TTC549 (cell line): ENCODE results near the gene MLXIP.
"Not testable (repeated sequence)": the region's sequence is repeated elsewhere in the genome, so short reads cannot be mapped to it uniquely, and the experiment has no call there.

Experiments
- FAIRE-seq: peaks from 2 replicates; lab custom pipeline; 2012; peaks lifted over from hg19 to GRCh38; lab: Jason Lieb, UNC

MLXIP gene

DNA sequence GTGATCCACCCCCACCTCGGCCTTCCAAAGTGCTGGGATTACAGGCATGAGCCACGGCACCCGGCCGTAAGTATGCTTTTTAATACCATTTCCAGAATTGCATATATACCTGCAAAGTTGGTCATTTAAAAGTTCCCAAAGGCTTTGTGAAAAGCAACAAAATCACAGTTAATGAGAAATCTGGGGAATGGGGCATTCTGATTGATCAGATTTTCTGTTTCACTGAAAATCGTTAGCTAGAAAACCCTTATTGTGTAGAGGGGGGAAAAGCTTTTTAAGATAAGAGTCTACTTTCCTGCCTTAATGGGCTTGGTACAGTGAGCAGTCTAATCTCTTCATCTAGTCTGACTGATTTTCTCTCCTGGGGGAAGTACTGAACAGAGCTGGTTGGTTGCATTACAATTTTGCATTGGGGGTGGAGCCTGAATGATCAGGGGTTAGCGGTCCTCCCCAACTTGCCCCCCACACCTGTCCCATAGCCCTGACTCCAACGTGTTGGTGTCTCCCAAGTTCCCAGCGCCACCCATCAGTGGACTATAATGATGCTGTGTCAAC, 71.6 kb downstream of the MLXIP start:
- no peak for FAIRE-seq

DNA sequence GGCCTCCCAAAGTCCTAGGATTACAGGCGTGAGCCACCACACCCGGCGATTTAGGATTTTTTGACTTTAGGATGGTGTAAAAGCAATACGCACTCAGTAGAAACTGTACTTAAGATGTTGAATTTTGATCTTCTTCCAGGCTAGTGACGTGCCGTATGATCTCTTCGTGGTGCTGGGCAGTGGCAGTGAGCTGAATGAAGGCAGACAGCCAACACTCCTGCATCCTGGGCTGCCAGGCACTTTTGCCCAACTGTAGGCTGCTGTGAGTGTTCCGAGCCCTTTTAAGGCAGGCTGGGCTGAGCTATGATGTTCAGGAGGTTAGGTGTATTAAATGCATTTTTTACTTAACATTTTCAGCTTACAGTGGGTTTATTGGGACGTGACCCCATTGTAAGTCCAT, 74.2 kb downstream of the MLXIP start:
- no peak for FAIRE-seq

DNA sequence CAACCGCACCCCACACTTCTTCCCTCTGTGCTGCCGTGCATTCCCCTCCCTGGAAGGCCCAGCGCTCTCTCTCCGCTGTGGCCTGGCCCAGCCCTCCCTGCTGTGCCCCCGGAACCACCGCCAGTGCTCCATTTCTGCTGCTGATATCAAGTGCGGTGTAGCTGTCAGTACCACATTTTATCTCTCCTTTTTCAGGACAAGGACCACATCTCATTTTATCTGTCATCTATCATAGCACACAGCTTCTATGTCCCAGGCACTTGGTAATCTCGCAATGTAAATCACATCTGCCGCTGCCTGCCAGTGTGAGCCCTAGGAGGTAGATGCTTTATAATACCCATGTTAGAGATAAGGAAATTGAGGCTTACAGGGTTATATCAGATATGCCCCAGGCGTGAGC, 77.1 kb downstream of the MLXIP start:
- FAIRE-seq: no peak

DNA sequence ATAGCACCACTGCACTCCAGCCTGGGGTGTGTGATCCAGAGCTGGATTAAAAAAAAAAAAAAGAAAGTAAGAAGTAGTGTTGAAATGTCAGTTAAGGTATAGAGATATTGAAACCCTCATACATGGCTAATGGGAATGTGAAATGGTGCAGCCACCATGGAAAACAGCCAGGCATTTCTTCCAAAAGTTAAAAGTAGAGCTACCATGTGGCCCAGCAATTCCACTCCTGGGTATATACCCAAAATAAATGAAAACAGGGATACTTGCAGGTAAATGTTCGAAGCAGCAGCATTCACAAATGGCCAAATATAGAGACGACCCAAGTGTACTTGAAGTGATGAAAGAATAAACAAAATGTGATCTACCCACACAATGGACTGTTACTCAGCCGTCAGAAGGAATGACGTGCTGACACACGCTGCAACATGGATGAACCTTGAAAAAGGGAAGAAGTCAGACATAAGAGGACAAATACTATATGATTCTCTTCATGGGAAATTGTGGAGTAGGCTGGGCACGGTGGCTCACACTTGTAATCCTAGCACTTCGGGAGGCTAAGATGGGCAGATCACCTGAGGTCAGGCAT, 80.2 kb downstream of the MLXIP start:
- FAIRE-seq: no peak

DNA sequence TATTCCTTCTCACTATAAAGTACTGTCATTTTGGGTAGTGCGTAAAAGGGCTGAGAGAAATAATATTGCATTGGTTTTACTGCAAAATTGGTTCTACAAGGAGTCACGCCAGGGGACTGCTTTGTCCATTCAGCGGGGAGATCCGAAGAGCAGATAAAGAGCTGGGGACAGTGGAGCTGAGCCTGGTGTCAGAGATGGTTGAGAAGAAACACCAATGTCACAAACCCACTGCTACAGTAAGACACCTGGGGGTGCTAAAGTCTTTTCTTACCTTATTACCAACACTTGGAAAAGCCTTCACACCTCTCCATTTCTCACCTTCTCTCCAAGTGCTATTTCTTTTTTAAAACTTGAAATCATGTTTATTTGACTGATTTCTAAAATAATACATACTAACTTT, 81.3 kb downstream of the MLXIP start:
- FAIRE-seq: no peak

DNA sequence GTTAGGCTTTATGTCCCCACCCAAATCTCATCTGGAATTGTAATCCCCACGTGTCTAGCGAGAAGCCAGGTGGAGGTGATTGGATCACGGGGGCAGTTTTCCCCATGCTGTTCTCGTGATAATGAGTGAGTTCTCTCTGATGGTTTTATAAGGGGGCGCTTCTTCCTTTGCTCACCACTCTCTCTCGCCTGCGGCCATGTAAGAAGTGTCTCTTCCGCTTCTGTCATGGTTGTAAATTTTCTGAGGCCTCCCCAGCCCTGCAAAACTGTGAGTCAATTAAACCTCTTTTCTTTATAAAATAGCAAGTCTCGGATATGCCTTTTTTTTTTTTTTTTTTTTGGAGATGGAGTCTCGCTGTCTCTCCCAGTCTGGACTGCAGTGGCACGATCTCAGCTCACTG, 82.2 kb downstream of the MLXIP start:
- FAIRE-seq: no peak

DNA sequence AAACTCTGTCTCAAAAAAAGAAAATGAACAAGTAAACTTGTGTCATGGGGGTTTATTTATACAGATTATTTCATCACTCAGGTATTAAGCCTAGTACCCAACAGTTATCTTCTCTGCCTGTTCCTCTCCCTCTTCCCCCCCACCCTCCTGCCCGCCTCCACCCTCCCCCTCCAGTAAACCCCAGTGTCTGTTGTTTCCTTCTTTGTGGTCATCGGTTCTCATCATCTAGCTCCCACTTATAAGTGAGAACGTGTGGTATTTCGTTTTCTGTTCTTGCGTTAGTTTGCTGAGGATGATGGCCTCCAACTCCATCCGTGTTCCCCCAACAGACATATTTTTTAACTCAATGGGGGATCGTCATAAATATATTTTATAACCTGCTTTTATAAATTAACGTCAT, 83.1 kb downstream of the MLXIP start:
- no peak for FAIRE-seq

DNA sequence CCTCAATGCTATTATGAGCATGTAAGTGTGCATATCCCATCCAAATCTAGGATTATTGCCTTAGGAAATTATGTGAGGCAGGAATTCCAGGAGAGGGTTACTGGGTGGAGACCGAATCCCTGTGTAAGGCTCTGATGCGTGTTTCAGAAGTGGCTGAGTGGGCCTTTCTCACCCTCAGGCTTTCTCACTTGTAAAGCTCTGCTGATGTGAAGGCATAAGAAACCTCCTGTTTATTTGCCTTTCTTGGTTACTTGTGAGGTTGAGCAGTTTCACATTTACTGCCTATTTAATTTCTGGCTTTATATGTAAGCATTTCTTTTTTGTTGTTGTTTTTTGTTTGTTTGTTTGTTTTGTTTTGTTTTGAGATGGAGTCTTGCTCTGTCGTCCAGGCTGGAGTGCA, 84.4 kb downstream of the MLXIP start:
- FAIRE-seq: no peak

DNA sequence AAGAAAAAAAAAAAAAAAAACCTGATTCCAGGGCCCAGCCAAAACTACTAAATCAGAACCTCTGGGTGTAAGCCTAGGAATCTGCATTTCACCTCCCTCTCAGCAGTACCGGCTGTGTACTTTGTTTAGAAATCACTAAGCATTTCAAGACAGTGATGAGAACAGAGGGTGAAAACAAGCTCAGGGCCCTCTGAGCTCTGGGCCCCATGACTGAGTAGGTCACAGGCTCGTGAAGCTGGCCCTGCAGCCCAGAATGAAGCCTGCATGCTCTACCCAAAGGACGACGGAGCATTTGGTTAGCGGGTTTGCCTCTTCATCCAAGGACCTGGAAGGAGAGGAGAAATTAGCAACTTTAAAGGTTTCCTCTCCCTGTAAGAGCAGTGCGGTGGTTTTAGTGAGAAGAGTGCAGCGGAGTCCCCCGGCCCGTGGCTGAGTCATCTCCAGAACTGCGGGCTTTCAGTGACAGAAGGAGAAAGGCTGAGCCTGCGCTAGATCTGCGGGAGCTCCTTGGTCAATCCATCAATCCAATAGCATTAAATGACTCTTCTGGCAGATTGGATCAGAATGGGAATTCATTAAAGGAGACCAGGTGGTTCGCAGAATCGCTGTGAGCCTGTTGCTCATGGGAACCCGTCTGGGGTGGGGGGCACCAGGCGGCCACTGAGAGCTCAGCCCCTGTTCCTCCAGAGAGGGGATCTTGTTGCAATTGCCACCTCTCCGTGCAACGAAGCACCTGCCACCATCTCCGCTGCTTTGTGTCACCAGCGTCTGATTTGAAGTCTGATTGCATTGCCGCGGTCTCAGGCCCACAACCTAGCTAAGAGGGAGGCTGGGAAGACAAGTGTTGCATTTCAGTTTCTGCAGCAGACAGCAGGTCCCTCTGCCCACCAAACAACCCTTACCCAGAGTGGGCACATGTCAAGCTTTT, 88.1 kb downstream of the MLXIP start:
- no peak for FAIRE-seq

DNA sequence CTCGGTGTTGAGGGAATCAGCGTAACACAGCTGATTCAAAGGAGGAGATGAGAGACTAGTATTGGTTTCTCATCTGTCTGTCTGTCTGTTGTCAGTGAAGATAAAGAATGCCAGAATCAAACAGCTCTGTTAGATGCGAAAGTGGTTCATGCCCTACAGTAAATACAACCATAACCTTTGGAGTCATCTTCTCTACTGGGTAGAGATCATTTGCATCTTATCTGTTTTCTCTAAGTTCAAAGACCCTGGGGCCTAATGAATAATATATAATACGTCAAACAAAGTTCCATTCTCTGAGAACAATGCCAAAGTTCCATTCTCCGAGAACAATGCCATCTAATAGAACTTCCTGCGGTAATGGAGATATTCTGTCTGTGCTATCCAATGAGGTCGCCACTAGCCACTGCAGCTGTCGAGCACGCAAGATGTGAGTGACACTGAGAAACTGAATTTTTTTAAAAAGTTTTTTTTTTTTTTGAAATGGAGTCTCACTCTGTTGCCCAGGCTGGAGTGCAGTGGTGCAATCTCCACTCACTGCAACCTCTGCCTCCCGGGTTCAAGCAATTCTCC, 88.9 kb downstream of the MLXIP start:
- no peak for FAIRE-seq

DNA sequence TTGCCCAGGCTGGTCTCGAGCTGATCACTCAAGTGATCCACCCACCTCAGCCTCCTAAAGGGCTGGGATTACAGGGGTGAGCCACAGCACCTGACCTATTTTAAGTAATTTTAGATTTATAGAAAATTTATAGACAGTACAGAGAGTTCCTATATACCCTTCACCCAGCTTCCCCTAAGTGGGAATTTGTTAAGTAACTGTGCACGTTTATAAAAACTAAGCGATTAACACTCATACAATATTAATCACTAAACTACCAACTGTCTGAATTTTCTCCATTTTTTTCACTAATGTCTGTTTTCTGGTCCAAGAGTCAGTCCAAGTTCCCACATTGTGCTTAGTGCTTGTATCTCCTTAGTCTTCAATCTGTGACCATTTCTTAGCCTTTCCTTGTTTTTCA, 89.9 kb downstream of the MLXIP start:
- no peak for FAIRE-seq

DNA sequence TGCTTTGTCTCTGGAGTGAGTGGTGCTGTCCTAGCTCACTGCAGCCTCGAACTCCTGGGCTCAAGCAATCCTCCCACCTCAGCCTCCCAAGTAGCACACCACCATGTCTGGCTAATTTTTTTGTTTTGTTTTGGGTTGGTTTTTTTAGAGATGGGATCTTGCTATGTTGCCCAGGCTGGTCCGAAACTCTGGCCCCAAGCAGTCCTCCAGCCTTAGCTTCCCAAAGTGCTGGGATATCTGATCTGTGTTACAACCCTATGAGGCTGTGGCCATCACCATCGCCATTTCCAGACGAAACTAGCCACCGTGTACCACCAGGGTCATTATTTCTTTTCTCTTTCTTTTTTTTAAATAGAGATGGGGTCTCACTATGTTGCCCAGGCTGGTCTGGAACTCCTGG, 92.8 kb downstream of the MLXIP start:
- FAIRE-seq: no peak

DNA sequence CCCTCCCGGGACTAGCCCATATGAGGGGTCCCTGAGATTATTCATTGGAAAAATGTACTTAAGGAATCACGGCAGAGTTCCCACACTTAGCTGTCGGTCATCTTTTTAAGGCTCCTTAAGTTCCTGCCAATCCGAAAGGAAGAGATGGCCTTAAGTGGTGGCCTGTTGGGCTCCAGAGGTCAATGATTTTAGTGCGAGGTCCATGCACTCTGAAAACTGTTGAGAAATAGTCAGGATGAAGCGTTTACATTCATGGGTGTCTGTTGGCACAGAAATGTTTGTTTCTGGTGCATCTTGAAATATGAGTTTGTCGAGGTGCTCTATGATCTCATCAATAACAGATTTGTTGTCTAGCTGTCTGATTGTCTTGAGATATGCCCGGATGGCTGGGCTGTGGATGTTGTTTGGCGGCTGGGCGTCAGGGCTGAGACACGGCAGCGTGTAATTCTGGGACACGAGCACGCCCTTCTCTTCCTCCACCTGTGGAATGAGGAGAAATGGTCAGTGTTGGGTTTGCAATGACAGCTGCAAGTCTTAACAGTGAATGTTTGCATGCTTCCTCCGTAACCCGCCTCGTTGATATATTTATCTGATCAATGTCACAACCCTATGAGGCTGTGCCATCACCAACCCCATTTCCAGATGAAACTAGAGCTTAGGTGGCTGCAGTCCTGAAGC, 93.8 kb downstream of the MLXIP start:
- FAIRE-seq: no peak

DNA sequence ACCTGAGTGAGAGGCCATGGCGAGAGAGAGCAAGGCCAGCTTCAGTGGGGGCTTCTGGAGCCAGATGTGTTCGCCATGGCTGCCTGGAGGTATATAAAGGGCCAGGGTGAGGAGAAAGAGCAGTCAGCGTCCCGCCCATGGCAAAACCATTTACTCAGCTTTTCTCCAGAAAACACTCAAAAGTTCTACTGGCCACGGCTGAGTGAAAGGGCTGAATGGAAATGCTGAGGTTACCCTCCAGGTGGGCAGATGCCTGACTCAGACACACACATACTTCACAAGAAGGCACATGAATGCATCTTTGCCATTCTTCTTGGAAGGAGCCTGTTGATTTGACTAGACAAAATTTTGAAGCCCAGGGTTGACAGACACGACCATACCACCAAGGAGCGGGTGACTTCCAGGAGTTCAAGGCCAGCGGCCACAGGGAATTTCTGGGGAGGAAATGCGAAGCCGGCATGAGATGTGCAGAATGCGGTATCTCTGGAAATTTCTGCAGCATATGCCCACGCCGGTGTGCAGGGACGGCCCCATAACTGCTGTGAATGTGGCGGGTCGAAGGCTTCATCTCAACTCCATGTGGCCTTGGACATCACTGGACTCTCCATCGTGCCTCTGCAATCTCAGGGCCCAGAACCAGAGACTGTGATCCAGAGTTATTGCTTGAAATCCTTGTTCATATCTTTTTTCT, 95.7 kb downstream of the MLXIP start, which contains the start of gene IL31:
IL31 (minus strand) TSS at position 67 of the 691 bp plus-strand sequence; CDS start at position 18, 49 bp downstream.
- no peak for FAIRE-seq

DNA sequence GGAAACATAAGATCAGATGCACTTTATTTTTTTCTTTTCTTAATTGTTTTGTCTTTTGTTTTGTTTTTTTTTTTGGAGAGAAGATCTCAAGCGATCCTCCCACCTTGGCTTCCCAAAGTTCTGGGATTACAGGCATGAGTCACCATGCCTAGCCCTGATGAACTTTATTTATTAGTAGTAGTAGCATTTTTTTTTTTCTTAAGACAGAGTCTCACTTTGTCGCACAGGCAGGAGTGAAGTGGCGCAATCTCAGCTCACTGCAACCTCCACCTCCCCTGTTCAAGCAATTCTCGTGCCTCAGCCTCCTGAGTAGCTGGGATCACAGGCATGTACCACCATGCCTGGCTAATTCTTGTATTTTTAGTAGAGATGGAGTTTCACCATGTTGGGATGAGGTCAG, 97.9 kb downstream of the MLXIP start:
- not testable (repeated sequence) for FAIRE-seq

DNA sequence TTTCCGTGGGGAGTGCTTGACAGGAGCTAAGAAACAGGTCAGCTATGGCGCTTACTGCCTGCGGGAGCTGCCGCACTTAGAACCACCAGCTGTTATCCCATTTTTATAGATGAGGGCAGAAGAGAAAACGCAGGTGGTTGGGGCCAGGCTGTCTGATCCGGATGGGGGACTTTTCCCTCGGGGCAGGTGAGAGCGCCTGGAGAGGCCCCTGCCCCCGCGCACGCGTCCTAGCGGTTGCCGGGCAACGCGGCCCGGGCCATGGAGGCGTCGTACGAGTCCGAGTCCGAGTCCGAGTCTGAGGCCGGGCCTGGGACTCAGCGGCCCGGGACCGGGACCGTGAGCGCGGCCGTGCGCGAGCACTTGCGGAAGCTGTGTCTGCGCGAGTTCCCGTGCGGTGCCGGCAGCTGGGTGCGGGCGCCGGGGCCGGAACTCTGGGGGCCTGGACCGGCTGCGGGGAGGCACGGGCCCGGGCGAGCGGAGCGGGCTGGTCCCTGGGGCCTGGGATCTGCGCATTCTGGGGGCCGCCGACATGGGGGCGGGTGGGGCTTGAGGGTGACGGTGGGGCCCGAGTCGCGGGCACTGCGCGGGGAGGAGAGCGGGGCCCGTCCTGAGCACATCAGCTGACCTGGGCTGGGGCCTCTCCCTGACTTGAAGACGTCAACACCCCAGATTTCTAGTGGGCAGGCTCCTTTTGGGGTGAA, 104.5 kb downstream of the MLXIP start, which contains the start of gene LRRC43:
LRRC43 (plus strand) TSS at position 237 of the 701 bp plus-strand sequence; CDS start at position 259, 22 bp downstream.
- FAIRE-seq: no peak

DNA sequence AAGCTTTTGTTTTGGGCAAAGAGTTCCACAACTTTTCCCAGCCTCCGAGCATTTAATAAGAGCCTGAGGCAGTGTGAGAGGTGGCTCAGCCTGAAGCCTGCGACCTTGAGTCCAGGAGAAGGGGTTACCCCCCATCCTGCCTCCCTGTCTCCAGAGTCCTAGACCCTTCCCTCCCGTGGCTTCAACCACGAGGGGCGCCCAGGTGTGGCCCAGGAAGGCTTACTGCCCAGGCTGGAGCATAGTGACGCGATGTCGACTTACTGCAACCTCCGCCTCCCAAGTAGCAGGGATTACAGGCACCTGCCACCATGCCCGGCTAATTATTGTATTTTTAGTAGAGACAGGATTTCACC, 105.0 kb downstream of the MLXIP start:
- no peak for FAIRE-seq

DNA sequence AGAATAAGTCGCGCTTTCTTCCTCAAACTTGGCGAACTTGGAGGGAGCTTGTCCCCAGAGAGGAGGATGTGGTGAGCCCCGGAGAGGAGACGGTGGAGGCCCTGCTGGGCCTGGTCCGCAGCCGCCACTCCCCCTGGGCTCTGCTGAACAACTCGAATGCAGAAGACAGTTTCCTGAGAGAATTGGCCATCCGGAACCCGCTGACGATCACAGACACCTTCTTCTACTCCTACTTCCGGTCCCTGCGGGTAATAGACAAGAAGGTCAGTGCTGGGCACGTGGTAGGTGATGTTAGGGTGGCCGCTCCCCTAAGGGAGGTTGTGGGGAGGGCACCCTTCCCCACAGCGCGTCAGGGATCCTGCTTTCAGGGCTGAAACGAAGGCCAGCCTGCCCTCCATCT, 106.0 kb downstream of the MLXIP start:
- no peak for FAIRE-seq

DNA sequence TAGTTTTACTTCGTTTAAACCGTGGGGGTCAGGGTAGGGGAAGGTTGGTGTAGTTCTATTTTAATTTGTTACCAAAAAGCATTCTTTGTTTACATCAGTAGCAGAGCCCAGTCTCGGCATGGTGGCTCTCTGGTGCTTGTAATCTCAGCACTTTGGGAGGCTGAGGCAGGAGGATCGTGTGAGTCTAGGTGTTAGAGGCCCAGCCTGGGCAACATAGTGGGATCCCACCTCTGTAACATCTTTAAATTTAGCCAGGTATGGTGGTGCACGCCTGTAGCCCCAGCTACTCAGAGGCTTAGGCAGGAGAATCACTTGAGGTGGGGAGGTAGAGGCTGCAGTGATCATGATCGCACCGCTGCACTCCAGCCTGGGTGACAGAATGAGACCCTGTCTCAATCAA, 106.5 kb downstream of the MLXIP start:
- FAIRE-seq: no peak

DNA sequence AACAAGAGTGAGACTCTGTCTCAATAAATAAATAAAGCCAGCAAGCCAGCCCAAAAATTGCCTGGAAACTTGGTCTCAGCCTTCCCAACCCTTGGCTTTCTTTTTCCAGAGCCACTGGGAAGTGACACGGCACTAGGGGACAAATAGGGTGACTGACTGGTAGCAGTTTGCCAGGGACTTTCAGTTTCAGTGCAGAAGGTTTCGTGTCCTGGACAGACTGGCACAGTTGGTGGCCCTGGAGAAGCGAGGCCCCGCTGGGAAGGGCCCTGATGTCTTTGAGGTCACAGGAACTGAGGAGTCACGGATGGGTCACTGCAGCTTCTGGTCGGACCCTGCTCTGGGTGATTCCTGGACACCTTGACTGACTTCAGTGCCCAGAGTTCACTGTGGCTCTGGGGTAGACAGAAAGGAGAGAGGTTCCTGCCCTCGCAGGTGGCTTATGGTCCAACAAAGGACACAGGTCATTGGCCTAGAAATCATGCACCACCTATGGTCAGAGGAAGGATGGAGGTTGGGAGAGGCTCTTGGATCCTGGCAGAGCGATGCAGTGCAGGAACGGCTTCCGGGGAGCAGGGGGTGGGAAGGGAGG, 107.0 kb downstream of the MLXIP start:
- FAIRE-seq: no peak

DNA sequence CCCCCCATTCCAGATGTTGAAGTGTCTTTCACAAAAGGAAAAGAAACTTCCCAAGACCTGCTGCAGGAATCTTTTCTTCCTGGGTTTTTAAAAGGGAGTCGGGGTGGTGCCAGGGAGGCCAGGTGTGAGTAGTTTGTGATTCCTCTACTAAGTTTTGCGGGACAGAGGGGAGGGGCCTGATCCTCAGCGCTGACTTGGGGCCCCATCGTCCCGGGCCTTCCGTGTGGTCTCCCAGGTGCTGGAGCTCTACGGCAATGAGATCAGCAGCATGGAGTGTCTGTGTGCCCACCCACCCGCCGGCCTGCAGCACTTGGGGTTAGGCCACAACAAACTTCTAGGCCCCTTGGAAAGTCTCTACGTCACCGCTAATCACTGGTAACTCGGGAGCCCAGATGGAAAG, 108.9 kb downstream of the MLXIP start:
- no peak for FAIRE-seq
